ENCODE measurements around the gene UBE2J2.

UBE2J2 gene

GRCh38 chr1:1309251-1310108, 35.8 kb upstream of the UBE2J2 start:
- DNase-seq = no peak

GRCh38 chr1:1308756-1309250, 35.1 kb upstream of the UBE2J2 start:
- DNase-seq = no peak

- peak; percentile 91 for DNase-seq
These were observed 34.5 kb upstream of the UBE2J2 start, which contains the start of the genes ACAP3 and PUSL1 for GRCh38 chr1:1307923-1308755. ACAP3 (minus strand) TSS chr1:1307930; CDS start chr1:1307815, 115 bp downstream. PUSL1 (plus strand) TSS chr1:1308597; CDS start chr1:1308644, 47 bp downstream.

GRCh38 chr1:1307261-1307922, 33.7 kb upstream of the UBE2J2 start:
- DNase-seq = no peak

GRCh38 chr1:1306661-1307260, 33.1 kb upstream of the UBE2J2 start:
- no peak for DNase-seq

GRCh38 chr1:1306070-1306660, 32.5 kb upstream of the UBE2J2 start:
- no peak for DNase-seq

GRCh38 chr1:1305300-1306069, 31.8 kb upstream of the UBE2J2 start:
- DNase-seq = no peak

- DNase-seq = peak; percentile 91
These were observed 31.0 kb upstream of the UBE2J2 start for GRCh38 chr1:1304331-1305299.

- DNase-seq = no peak
These were observed 30.1 kb upstream of the UBE2J2 start for GRCh38 chr1:1303736-1304135.

GRCh38 chr1:1302951-1303509, 29.4 kb upstream of the UBE2J2 start:
- no peak for DNase-seq

GRCh38 chr1:1302006-1302430, 28.4 kb upstream of the UBE2J2 start:
- DNase-seq = no peak

- DNase-seq = no peak
These were observed 26.7 kb upstream of the UBE2J2 start for GRCh38 chr1:1300352-1300739.

- no peak for DNase-seq
These were observed 26.2 kb upstream of the UBE2J2 start for GRCh38 chr1:1299686-1300351.

GRCh38 chr1:1298861-1299685, 25.4 kb upstream of the UBE2J2 start:
- peak; percentile 92 for DNase-seq

- no peak for DNase-seq
These were observed 24.3 kb upstream of the UBE2J2 start for GRCh38 chr1:1297802-1298424.

GRCh38 chr1:1296070-1297061, 22.7 kb upstream of the UBE2J2 start:
- no peak for DNase-seq

Measured in midbrain (tissue), 1 donor.